DND-41 (cell line): ENCODE data around the gene GPR137.

Experiments
- ATAC-seq: fragments of 200-7000 bp; cut with Tn5 transposase; 3 replicates; pipeline ENCODE4 v1.9.1; 2021; ENCODE audit warnings: low read depth; ENCODE audit not compliant: insufficient read depth
- DNase-seq: peaks from one replicate; pipeline ENCODE4 v3.0.0-alpha.2; 2020
- H2AFZ ChIP-seq: 2 replicates; pipeline ENCODE4 v1.6.0; 2012; ENCODE audit warnings: low read depth, low read length
- H3K27ac ChIP-seq: 2 replicates; pipeline ENCODE4 v1.5.1; 2012; ENCODE audit warnings: low read length, inconsistent platforms
- H3K27me3 ChIP-seq: fragments of 200-600 bp; sonication (generic); 2 replicates; pipeline ENCODE4 v1.6.0; 2012; ENCODE audit warnings: low read length, mild to moderate bottlenecking, inconsistent platforms; ENCODE audit not compliant: insufficient read depth, poor library complexity
- H3K36me3 ChIP-seq: 2 replicates; pipeline ENCODE4 v1.5.1; 2012; ENCODE audit warnings: low read length, inconsistent platforms; ENCODE audit not compliant: insufficient read depth
- H3K4me1 ChIP-seq: 2 replicates; pipeline ENCODE4 v1.5.1; 2012; ENCODE audit warnings: mild to moderate bottlenecking, low read length; ENCODE audit not compliant: insufficient read depth
- H3K4me2 ChIP-seq: 2 replicates; pipeline ENCODE4 v1.6.0; 2012; ENCODE audit warnings: mild to moderate bottlenecking, moderate library complexity, low read length, inconsistent platforms; ENCODE audit not compliant: insufficient read depth
- H3K4me3 ChIP-seq, 2 experiments: fragments of 200-600 bp in 1 of 2; shearing (Covaris generic) in 1 of 2; 2 replicates each; pipeline ENCODE4 v1.5.1; 2012 to 2016; ENCODE audit warnings: inconsistent platforms in 2 of 2, low read length in 2 of 2, mild to moderate bottlenecking in 2 of 2, low read depth in 1 of 2, moderate library complexity in 1 of 2
- H3K79me2 ChIP-seq: 2 replicates; pipeline ENCODE4 v1.6.0; 2012; ENCODE audit warnings: low read length, inconsistent platforms; ENCODE audit not compliant: insufficient read depth
- H3K9ac ChIP-seq: 2 replicates; pipeline ENCODE4 v1.6.0; 2012; ENCODE audit warnings: low read depth, mild to moderate bottlenecking, inconsistent platforms, low read length, moderate library complexity
- H3K9me3 ChIP-seq: 2 replicates; pipeline ENCODE4 v1.5.1; 2012; ENCODE audit warnings: low read length, moderate library complexity, mild to moderate bottlenecking, inconsistent platforms; ENCODE audit not compliant: insufficient read depth, severe bottlenecking
- H4K20me1 ChIP-seq: 2 replicates; pipeline ENCODE4 v1.6.0; 2012; ENCODE audit warnings: low read length; ENCODE audit not compliant: insufficient read depth
- CTCF ChIP-seq: IDR thresholded peaks from 2 replicates; pipeline ENCODE4 v1.5.1; 2012; ENCODE audit warnings: borderline replicate concordance, low read length, moderate library complexity, mild to moderate bottlenecking; ENCODE audit not compliant: poor library complexity, severe bottlenecking; ENCODE audit errors: extremely low read depth
- EZH2 ChIP-seq: IDR thresholded peaks from 3 replicates; pipeline ENCODE4 v1.6.1; 2012; ENCODE audit warnings: borderline replicate concordance, low read depth, mild to moderate bottlenecking, moderate library complexity, low read length, inconsistent platforms; ENCODE audit not compliant: severe bottlenecking

The GPR137 gene

GRCh38 chr11:64262271-64263002 lies 23.2 kb upstream of the GPR137 start:
- H2AFZ ChIP-seq, result no peak overlapping the region
- H4K20me1 ChIP-seq, result no peaks in the 10 kb centered on the region
- H3K36me3 ChIP-seq, result peaks cover 44% of the 10 kb centered on the region
- no peak for ATAC-seq
- H3K79me2 ChIP-seq, result no peaks in the 10 kb centered on the region
- TF ChIP-seq CTCF (no peak), EZH2 (no peak)
- no peak overlapping the region for H3K4me2 ChIP-seq
- no peak overlapping the region for H3K9ac ChIP-seq
- no peaks in the 10 kb centered on the region for H3K4me1 ChIP-seq
- H3K9me3 ChIP-seq, result no peaks in the 10 kb centered on the region
- no peak overlapping the region for H3K27ac ChIP-seq
- H3K27me3 ChIP-seq, result no peaks in the 10 kb centered on the region
- no peak for DNase-seq
- no peak overlapping the region for H3K4me3 ChIP-seq

GRCh38 chr11:64263021-64263946 lies 22.4 kb upstream of the GPR137 start:
- H3K4me1 ChIP-seq, result peaks cover 5% of the 10 kb centered on the region
- no peak overlapping the region for H3K27ac ChIP-seq
- no peak overlapping the region for H3K9ac ChIP-seq

GRCh38 chr11:64263947-64264317 lies 21.7 kb upstream of the GPR137 start:
- ATAC-seq (no peak), DNase-seq (no peak)
- TF ChIP-seq CTCF, result no peak
- TF ChIP-seq EZH2, result no peak
- Histone ChIP-seq H2AFZ (no peak overlapping the region), H3K36me3 (peaks cover 38% of the 10 kb centered on the region), H3K79me2 (peaks cover 8% of the 10 kb centered on the region), H3K9ac (no peak overlapping the region), H3K27me3 (no peaks in the 10 kb centered on the region), H4K20me1 (no peaks in the 10 kb centered on the region), H3K4me3 (no peak overlapping the region), H3K9me3 (no peaks in the 10 kb centered on the region), H3K4me1 (peaks cover 11% of the 10 kb centered on the region), H3K4me2 (no peak overlapping the region), H3K27ac (no peak overlapping the region)

More at GRCh38 chr11:64263021-64263946, 22.4 kb upstream of the GPR137 start:
- Histone ChIP-seq H3K27me3 (no peaks in the 10 kb centered on the region), H3K36me3 (peaks cover 44% of the 10 kb centered on the region), H3K4me2 (no peak overlapping the region), H3K9me3 (no peaks in the 10 kb centered on the region), H3K4me3 (no peak overlapping the region), H2AFZ (no peak overlapping the region), H3K79me2 (peaks cover 1% of the 10 kb centered on the region; the same call in 1 of the 2 replicates), H4K20me1 (no peaks in the 10 kb centered on the region)
- no peak for DNase-seq
- ATAC-seq, result no peak
- TF ChIP-seq EZH2, result no peak
- TF ChIP-seq CTCF, result no peak
